MM.1S (cell line): ENCODE measurements around the gene PUS1.

Source experiments
- DNase-seq: peaks from one replicate; pipeline ENCODE4 v3.0.0-alpha.2; 2015
- H2AFZ ChIP-seq: fragments of 300-600 bp; sonication (generic); 2 replicates; pipeline ENCODE4 v1.6.0; 2016; ENCODE audit warnings: antibody characterized with exemption, low read length
- H3F3A ChIP-seq: fragments of 300-600 bp; sonication (generic); 2 replicates; pipeline ENCODE4 v1.6.1; 2016; ENCODE audit warnings: mild to moderate bottlenecking, antibody characterized with exemption, low read length, moderate library complexity, mixed read lengths; ENCODE audit not compliant: insufficient read depth
- H3K27ac ChIP-seq: fragments of 300-600 bp; sonication (generic); 2 replicates; pipeline ENCODE4 v1.5.1; 2016; ENCODE audit warnings: mild to moderate bottlenecking, low read length
- H3K27me3 ChIP-seq: fragments of 300-600 bp; sonication (generic); replicated peaks from 2 replicates; pipeline ENCODE4 v1.6.0; 2016; ENCODE audit warnings: low read length; ENCODE audit not compliant: insufficient read depth
- H3K36me3 ChIP-seq: fragments of 300-600 bp; sonication (generic); replicated peaks from 2 replicates; pipeline ENCODE4 v1.6.1; 2016; ENCODE audit warnings: mild to moderate bottlenecking, low read length, mixed read lengths; ENCODE audit not compliant: insufficient read depth
- H3K4me1 ChIP-seq: fragments of 300-600 bp; sonication (generic); 2 replicates; pipeline ENCODE4 v1.6.1; 2016; ENCODE audit warnings: low read length, mixed read lengths
- H3K4me2 ChIP-seq: fragments of 300-600 bp; sonication (generic); 2 replicates; pipeline ENCODE4 v1.6.0; 2016; ENCODE audit warnings: low read depth, low read length
- H3K4me3 ChIP-seq: fragments of 300-600 bp; sonication (generic); 2 replicates; pipeline ENCODE4 v1.5.1; 2016; ENCODE audit warnings: low read length, mixed read lengths
- H3K79me2 ChIP-seq: fragments of 300-600 bp; sonication (generic); 2 replicates; pipeline ENCODE4 v1.6.1; 2016; ENCODE audit warnings: mixed run types, low read length, mixed read lengths
- H3K9ac ChIP-seq: fragments of 300-600 bp; sonication (generic); 2 replicates; pipeline ENCODE4 v1.6.1; 2016; ENCODE audit warnings: low read length, mixed read lengths
- H3K9me2 ChIP-seq: fragments of 300-600 bp; sonication (generic); replicated peaks from 2 replicates; pipeline ENCODE4 v1.6.1; 2016; ENCODE audit warnings: mild to moderate bottlenecking, low read length, mixed read lengths; ENCODE audit not compliant: insufficient read depth
- H3K9me3 ChIP-seq: fragments of 300-600 bp; sonication (generic); replicated peaks from 2 replicates; pipeline ENCODE4 v1.6.1; 2016; ENCODE audit warnings: mild to moderate bottlenecking, low read length, mixed read lengths; ENCODE audit not compliant: insufficient read depth
- H4K20me1 ChIP-seq: fragments of 300-600 bp; sonication (generic); 2 replicates; pipeline ENCODE4 v1.6.1; 2016; ENCODE audit warnings: mild to moderate bottlenecking, low read length, moderate library complexity, mixed read lengths; ENCODE audit not compliant: insufficient read depth
- CTCF ChIP-seq: fragments of 300-600 bp; sonication (generic); IDR thresholded peaks from 2 replicates; pipeline ENCODE4 v1.5.1; 2016; ENCODE audit warnings: antibody characterized with exemption, low read length, mixed read lengths
- EZH2 ChIP-seq: fragments of 300-600 bp; sonication (generic); optimal IDR thresholded peaks from 2 replicates; pipeline ENCODE3; 2017; ENCODE audit warnings: low read depth, mild to moderate bottlenecking, antibody characterized with exemption, low read length, mixed read lengths
- EZH2phosphoT487 ChIP-seq: fragments of 300-600 bp; sonication (generic); IDR thresholded peaks from 2 replicates; pipeline ENCODE4 v1.6.1; 2018; ENCODE audit warnings: antibody characterized with exemption, low read length

PUS1 gene

GRCh38 chr12:131912518-131913274 is 16.4 kb upstream of the PUS1 start:
- H3K27me3 ChIP-seq = no peaks in the 10 kb centered on the region
- no peaks in the 10 kb centered on the region for H3K4me1 ChIP-seq
- H3K9ac ChIP-seq = no peak overlapping the region
- H3K27ac ChIP-seq = no peak overlapping the region
- no peak for DNase-seq
- no peaks in the 10 kb centered on the region for H3K9me3 ChIP-seq
- TF ChIP-seq EZH2 = no peak
- TF ChIP-seq CTCF = no peak
- no peak for TF ChIP-seq EZH2phosphoT487
- no peak overlapping the region for H3K4me2 ChIP-seq
- no peak overlapping the region for H3K4me3 ChIP-seq
- no peaks in the 10 kb centered on the region for H3F3A ChIP-seq
- no peaks in the 10 kb centered on the region for H3K79me2 ChIP-seq
- no peaks in the 10 kb centered on the region for H3K9me2 ChIP-seq
- H4K20me1 ChIP-seq = no peaks in the 10 kb centered on the region
- H3K36me3 ChIP-seq = no peaks in the 10 kb centered on the region
- no peak overlapping the region for H2AFZ ChIP-seq

DNA sequence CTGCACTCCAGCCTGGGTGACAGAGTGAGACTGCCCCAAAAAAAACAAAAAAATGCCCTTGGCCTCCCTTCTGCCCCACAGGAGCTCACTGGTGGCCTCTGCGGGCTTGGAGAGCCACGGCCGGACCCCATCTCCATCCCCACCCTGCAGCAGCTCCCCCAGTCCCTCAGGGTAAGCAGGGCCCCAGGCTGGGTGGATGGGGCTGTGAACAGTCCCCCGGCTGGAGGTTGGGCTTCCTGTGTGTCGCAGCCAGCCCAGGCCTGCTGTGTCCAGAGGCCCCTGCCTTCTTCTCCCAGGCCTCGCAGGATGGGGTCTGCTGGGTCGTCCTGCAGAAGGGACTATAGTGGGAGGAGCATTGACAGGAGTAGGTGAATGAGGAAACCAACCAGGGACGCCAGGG is 15.4 kb upstream of the PUS1 start:
- no peaks in the 10 kb centered on the region for H3K79me2 ChIP-seq
- no peaks in the 10 kb centered on the region for H4K20me1 ChIP-seq
- H3K9me3 ChIP-seq = no peaks in the 10 kb centered on the region
- H3K27me3 ChIP-seq = no peaks in the 10 kb centered on the region
- H3K9ac ChIP-seq = no peak overlapping the region
- no peak overlapping the region for H3K4me3 ChIP-seq
- no peaks in the 10 kb centered on the region for H3K9me2 ChIP-seq
- H3K27ac ChIP-seq = no peak overlapping the region
- no peak for DNase-seq
- no peaks in the 10 kb centered on the region for H3K36me3 ChIP-seq
- no peaks in the 10 kb centered on the region for H3K4me1 ChIP-seq
- H2AFZ ChIP-seq = no peak overlapping the region
- H3F3A ChIP-seq = no peaks in the 10 kb centered on the region
- H3K4me2 ChIP-seq = no peak overlapping the region
- TF ChIP-seq EZH2phosphoT487 (no peak), EZH2 (no peak), CTCF (no peak)

DNA sequence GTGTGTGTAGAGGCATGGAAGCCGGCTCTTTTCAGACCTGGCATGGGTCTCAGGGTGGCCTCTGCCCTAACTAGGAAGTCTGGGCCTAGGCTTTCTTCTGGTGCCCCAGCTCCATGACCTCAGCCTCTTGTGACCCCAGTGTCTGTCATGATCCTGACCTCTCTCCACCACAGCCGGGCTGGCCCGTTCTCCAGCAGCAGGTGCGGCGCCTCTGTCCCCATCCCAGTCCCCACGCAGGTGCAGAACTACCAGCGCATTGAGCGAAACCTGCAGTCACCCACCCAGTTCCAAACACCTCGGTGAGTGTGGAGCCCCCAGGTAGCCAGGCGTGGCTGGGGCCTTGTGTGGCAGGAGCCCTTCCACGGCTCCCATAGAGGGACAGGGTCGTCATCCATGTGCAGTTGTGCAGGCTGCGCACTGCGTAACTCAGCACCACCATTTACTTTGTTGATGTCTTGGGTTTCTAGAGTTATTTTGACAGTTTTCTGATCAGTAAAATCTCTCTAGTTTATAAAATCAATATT is 14.8 kb upstream of the PUS1 start:
- H3K9ac ChIP-seq = no peak overlapping the region
- no peaks in the 10 kb centered on the region for H3F3A ChIP-seq
- no peaks in the 10 kb centered on the region for H3K79me2 ChIP-seq
- H3K36me3 ChIP-seq = no peaks in the 10 kb centered on the region
- no peaks in the 10 kb centered on the region for H3K4me1 ChIP-seq
- no peaks in the 10 kb centered on the region for H3K9me2 ChIP-seq
- no peak for DNase-seq
- H3K9me3 ChIP-seq = no peaks in the 10 kb centered on the region
- H3K4me3 ChIP-seq = no peak overlapping the region
- H3K27me3 ChIP-seq = no peaks in the 10 kb centered on the region
- no peak for TF ChIP-seq EZH2phosphoT487
- TF ChIP-seq CTCF = no peak
- no peak for TF ChIP-seq EZH2
- no peak overlapping the region for H3K4me2 ChIP-seq
- H4K20me1 ChIP-seq = no peaks in the 10 kb centered on the region
- no peak overlapping the region for H3K27ac ChIP-seq
- H2AFZ ChIP-seq = no peak overlapping the region
